ENCODE results near the gene TBX20.

TBX20 gene

GRCh38 chr7:35253710-35254495 lies at the start of gene TBX20:
Gene TBX20 (minus strand): TSS chr7:35254100. CDS start chr7:35253620, 480 bp downstream.
- no peak for DNase-seq (ENCODE audit: low read depth in 2 of 2, low spot score in 1 of 2)

GRCh38 chr7:35289376-35289775 lies 35.5 kb upstream of the TBX20 start:
- DNase-seq (ENCODE audit: low read depth in 2 of 2, low spot score in 1 of 2), result no peak

GRCh38 chr7:35286986-35287385 lies 33.1 kb upstream of the TBX20 start:
- no peak for DNase-seq (ENCODE audit: low read depth in 2 of 2, low spot score in 1 of 2)

GRCh38 chr7:35286422-35286821 lies 32.5 kb upstream of the TBX20 start:
- DNase-seq (ENCODE audit: low read depth in 2 of 2, low spot score in 1 of 2), result no peak

- DNase-seq (ENCODE audit: low read depth in 2 of 2, low spot score in 1 of 2), result no peak
Measured at GRCh38 chr7:35285799-35286198, 31.9 kb upstream of the TBX20 start.

GRCh38 chr7:35280902-35281301 lies 27.0 kb upstream of the TBX20 start:
- no peak for DNase-seq (ENCODE audit: low read depth in 2 of 2, low spot score in 1 of 2)

GRCh38 chr7:35277359-35277758 lies 23.5 kb upstream of the TBX20 start:
- DNase-seq (ENCODE audit: low read depth in 2 of 2, low spot score in 1 of 2), result no peak

GRCh38 chr7:35272246-35272645 lies 18.3 kb upstream of the TBX20 start:
- DNase-seq (ENCODE audit: low read depth in 2 of 2, low spot score in 1 of 2), result no peak

- no peak for DNase-seq (ENCODE audit: low read depth in 2 of 2, low spot score in 1 of 2)
Measured at GRCh38 chr7:35268953-35269352, 15.1 kb upstream of the TBX20 start.

GRCh38 chr7:35267411-35267810 lies 13.5 kb upstream of the TBX20 start:
- no peak for DNase-seq (ENCODE audit: low read depth in 2 of 2, low spot score in 1 of 2)

- no peak for DNase-seq (ENCODE audit: low read depth in 2 of 2, low spot score in 1 of 2)
Measured at GRCh38 chr7:35263396-35263795, 9.5 kb upstream of the TBX20 start.

- no peak for DNase-seq (ENCODE audit: low read depth in 2 of 2, low spot score in 1 of 2)
Measured at GRCh38 chr7:35261476-35262285, 7.8 kb upstream of the TBX20 start.

GRCh38 chr7:35261041-35261440 lies 7.1 kb upstream of the TBX20 start:
- DNase-seq (ENCODE audit: low read depth in 2 of 2, low spot score in 1 of 2), result no peak

GRCh38 chr7:35260246-35260645 lies 6.3 kb upstream of the TBX20 start:
- no peak for DNase-seq (ENCODE audit: low read depth in 2 of 2, low spot score in 1 of 2)

GRCh38 chr7:35259523-35259908 lies 5.6 kb upstream of the TBX20 start:
- DNase-seq (ENCODE audit: low read depth in 2 of 2, low spot score in 1 of 2), result no peak

GRCh38 chr7:35258868-35259522 lies 5.1 kb upstream of the TBX20 start:
- no peak for DNase-seq (ENCODE audit: low read depth in 2 of 2, low spot score in 1 of 2)

- no peak for DNase-seq (ENCODE audit: low read depth in 2 of 2, low spot score in 1 of 2)
Measured at GRCh38 chr7:35258125-35258867, 4.4 kb upstream of the TBX20 start.

- no peak for DNase-seq (ENCODE audit: low read depth in 2 of 2, low spot score in 1 of 2)
Measured at GRCh38 chr7:35257251-35258124, 3.6 kb upstream of the TBX20 start.

GRCh38 chr7:35256256-35257175 lies 2.6 kb upstream of the TBX20 start:
- DNase-seq (ENCODE audit: low read depth in 2 of 2, low spot score in 1 of 2), result no peak
